ENCODE results near the gene NUAK1.

The NUAK1 gene

GRCh38 chr12:106109168-106109910 lies 29.4 kb downstream of the NUAK1 start:
- DNase-seq (ENCODE audit: low spot score): no peak

GRCh38 chr12:106108185-106108835 lies 30.4 kb downstream of the NUAK1 start:
- DNase-seq (ENCODE audit: low spot score): no peak

GRCh38 chr12:106107566-106107965 lies 31.2 kb downstream of the NUAK1 start:
- no peak for DNase-seq (ENCODE audit: low spot score)

GRCh38 chr12:106106892-106107291 lies 31.9 kb downstream of the NUAK1 start:
- no peak for DNase-seq (ENCODE audit: low spot score)

- DNase-seq (ENCODE audit: low spot score): no peak
These were observed 32.6 kb downstream of the NUAK1 start for GRCh38 chr12:106106061-106106566.

GRCh38 chr12:106101803-106102202 lies 37.0 kb downstream of the NUAK1 start:
- no peak for DNase-seq (ENCODE audit: low spot score)

GRCh38 chr12:106098691-106099200 lies 40.0 kb downstream of the NUAK1 start:
- no peak for DNase-seq (ENCODE audit: low spot score)

- DNase-seq (ENCODE audit: low spot score): no peak
These were observed 41.7 kb downstream of the NUAK1 start for GRCh38 chr12:106097011-106097410.

- no peak for DNase-seq (ENCODE audit: low spot score)
These were observed 42.4 kb downstream of the NUAK1 start for GRCh38 chr12:106096376-106096775.

GRCh38 chr12:106094304-106094703 lies 44.5 kb downstream of the NUAK1 start:
- no peak for DNase-seq (ENCODE audit: low spot score)

- DNase-seq (ENCODE audit: low spot score): no peak
These were observed 45.5 kb downstream of the NUAK1 start for GRCh38 chr12:106093246-106093645.

- DNase-seq (ENCODE audit: low spot score): no peak
These were observed 47.3 kb downstream of the NUAK1 start for GRCh38 chr12:106091446-106091820.

- DNase-seq (ENCODE audit: low spot score): no peak
These were observed 47.9 kb downstream of the NUAK1 start for GRCh38 chr12:106090591-106091445.

- no peak for DNase-seq (ENCODE audit: low spot score)
These were observed 48.8 kb downstream of the NUAK1 start for GRCh38 chr12:106089935-106090334.

- no peak for DNase-seq (ENCODE audit: low spot score)
These were observed 49.8 kb downstream of the NUAK1 start for GRCh38 chr12:106088811-106089485.

GRCh38 chr12:106088246-106088808 lies 50.4 kb downstream of the NUAK1 start:
- DNase-seq (ENCODE audit: low spot score): no peak

GRCh38 chr12:106086696-106087095 lies 52.1 kb downstream of the NUAK1 start:
- DNase-seq (ENCODE audit: low spot score): no peak

- DNase-seq (ENCODE audit: low spot score): no peak
These were observed 53.5 kb downstream of the NUAK1 start for GRCh38 chr12:106085213-106085612.

- DNase-seq (ENCODE audit: low spot score): no peak
These were observed 54.0 kb downstream of the NUAK1 start for GRCh38 chr12:106084759-106085158.

- DNase-seq (ENCODE audit: low spot score): no peak
These were observed 54.6 kb downstream of the NUAK1 start for GRCh38 chr12:106084014-106084671.

Data from hematopoietic multipotent progenitor cell treated with erythropoietin and hydrocortisone succinate and interleukin-3 and kit ligand, for 15 days (in vitro differentiated cells).